H1 (cell line): Measurements from ENCODE around the gene MYPOP. TPM values are rescaled to one million over a fixed set of nuclear protein-coding genes. Genes with fewer than 3 reads are reported as not detected.

Source experiments
- CTCF ChIA-PET: fragments of 300-600 bp; sonication (Branson Sonifier 250); formaldehyde crosslinking; loops from one replicate; lab custom pipeline; 2021; ENCODE audit not compliant: partially characterized antibody; lab: Charles Lee
- POLR2A ChIA-PET: fragments of 300-600 bp; sonication (Branson Sonifier 250); formaldehyde crosslinking; loops from one replicate; lab custom pipeline; 2021; ENCODE audit warnings: inconsistent platforms; ENCODE audit not compliant: partially characterized antibody; lab: Charles Lee
- DNase-seq, 2 experiments: peaks; one replicate each; pipeline versions ENCODE4 v3.0.0 to v3.0.0-alpha.2; 2010 to 2022; ENCODE audit warnings: low spot score in 2 of 2, low read depth in 1 of 2, mixed read lengths in 1 of 2
- FAIRE-seq: peaks from 2 replicates; lab custom pipeline; 2011; peaks lifted over from hg19 to GRCh38; lab: Jason Lieb, UNC
- H2AFZ ChIP-seq: 2 replicates; pipeline ENCODE4 v1.8.1; 2012; ENCODE audit warnings: low read length, inconsistent platforms
- H2AK5ac ChIP-seq: 2 replicates; pipeline ENCODE4 v1.6.1; 2013; ENCODE audit warnings: low read depth, low read length
- H2BK120ac ChIP-seq: replicated peaks from 2 replicates; pipeline ENCODE3; 2013; ENCODE audit warnings: low read depth, low read length, inconsistent platforms
- H2BK12ac ChIP-seq: 2 replicates; pipeline ENCODE4 v1.6.1; 2013; ENCODE audit warnings: low read depth, low read length
- H2BK15ac ChIP-seq: 2 replicates; pipeline ENCODE4 v1.6.1; 2013; ENCODE audit warnings: low read length
- H2BK20ac ChIP-seq: 2 replicates; pipeline ENCODE4 v1.6.1; 2013; ENCODE audit warnings: low read length
- H2BK5ac ChIP-seq: 2 replicates; pipeline ENCODE4 v1.6.1; 2013; ENCODE audit warnings: low read depth, low read length
- H3K14ac ChIP-seq: 2 replicates; pipeline ENCODE4 v1.6.1; 2013; ENCODE audit warnings: inconsistent platforms; ENCODE audit not compliant: insufficient read length
- H3K18ac ChIP-seq: 2 replicates; pipeline ENCODE4 v1.6.1; 2013; ENCODE audit warnings: low read length; ENCODE audit errors: extremely low read depth
- H3K23ac ChIP-seq: 2 replicates; pipeline ENCODE4 v1.6.1; 2013; ENCODE audit warnings: inconsistent platforms; ENCODE audit not compliant: insufficient read length
- H3K23me2 ChIP-seq: 2 replicates; pipeline ENCODE4 v1.6.1; 2013; ENCODE audit warnings: low read depth, low read length
- H3K27ac ChIP-seq: 2 replicates; pipeline ENCODE4 v1.6.1; 2011; ENCODE audit warnings: low read depth, low read length, inconsistent platforms
- H3K27me3 ChIP-seq, 4 experiments: replicated peaks in 1 of 4; 1 replicate in 1 of 4; 2 replicates in 3 of 4; pipeline versions ENCODE4 v1.6.1 to v1.8.1; 2011 to 2013; ENCODE audit warnings: low read length in 3 of 4, mild to moderate bottlenecking in 3 of 4, inconsistent platforms in 2 of 4, mixed read lengths in 2 of 4, moderate library complexity in 1 of 4; ENCODE audit not compliant: control insufficient read depth in 3 of 4, insufficient read depth in 3 of 4; ENCODE audit errors: extremely low read depth in 1 of 4
- H3K36me3 ChIP-seq, 4 experiments: 2 replicates each; pipeline versions ENCODE4 v1.6.1 to v1.8.1; 2011 to 2013; ENCODE audit warnings: mild to moderate bottlenecking in 4 of 4, low read length in 3 of 4, moderate library complexity in 2 of 4, control low read depth in 1 of 4, inconsistent platforms in 1 of 4; ENCODE audit not compliant: insufficient read depth in 4 of 4, control insufficient read depth in 2 of 4
- H3K4ac ChIP-seq: replicated peaks from 2 replicates; pipeline ENCODE3; 2013; ENCODE audit warnings: low read length, low read depth, mixed read lengths, inconsistent platforms; ENCODE audit not compliant: insufficient read length
- H3K4me1 ChIP-seq, 4 experiments: replicated peaks in 1 of 4; 1 replicate in 1 of 4; 2 replicates in 3 of 4; pipeline versions ENCODE4 v1.6.1 to v1.8.1; 2011 to 2013; ENCODE audit warnings: low read length in 3 of 4, inconsistent platforms in 2 of 4, mixed read lengths in 1 of 4; ENCODE audit not compliant: insufficient read depth in 4 of 4, control insufficient read depth in 3 of 4
- H3K4me2 ChIP-seq, 2 experiments: 2 replicates each; pipeline versions ENCODE4 v1.6.1 to v1.8.1; 2011 to 2013; ENCODE audit warnings: low read depth in 2 of 2, low read length in 2 of 2, control low read depth in 1 of 2, inconsistent platforms in 1 of 2, mild to moderate bottlenecking in 1 of 2; ENCODE audit not compliant: insufficient read depth in 1 of 2
- H3K4me3 ChIP-seq, 4 experiments: fragments of 200-600, 300-600 bp in 1 of 4; sonication (generic), shearing (Covaris generic), sonication (Bioruptor Twin) in 1 of 4; 2 replicates each; pipeline versions ENCODE4 v1.5.1 to v1.8.1; 2011 to 2016; ENCODE audit warnings: low read length in 4 of 4, low read depth in 3 of 4, control low read depth in 2 of 4, inconsistent platforms in 2 of 4, mild to moderate bottlenecking in 2 of 4, mixed read lengths in 1 of 4, moderate library complexity in 1 of 4; ENCODE audit not compliant: insufficient read depth in 2 of 4; ENCODE audit errors: extremely low read depth in 1 of 4
- H3K56ac ChIP-seq: replicated peaks from 2 replicates; pipeline ENCODE3; 2013; ENCODE audit warnings: low read depth, mild to moderate bottlenecking, mixed read lengths, low read length, inconsistent platforms; ENCODE audit not compliant: insufficient read length
- H3K79me1 ChIP-seq: 2 replicates; pipeline ENCODE4 v1.6.1; 2013; ENCODE audit warnings: low read depth, low read length, control low read depth
- H3K79me2 ChIP-seq, 2 experiments: 2 replicates each; pipeline versions ENCODE4 v1.6.1 to v1.8.1; 2012 to 2013; ENCODE audit warnings: low read length in 2 of 2, mild to moderate bottlenecking in 2 of 2, inconsistent platforms in 1 of 2; ENCODE audit not compliant: insufficient read depth in 2 of 2, control insufficient read depth in 1 of 2
- H3K9ac ChIP-seq, 4 experiments: replicated peaks in 1 of 4; 1 replicate in 1 of 4; 2 replicates in 3 of 4; pipeline versions ENCODE4 v1.6.1 to v1.8.1; 2011 to 2013; ENCODE audit warnings: low read depth in 3 of 4, low read length in 3 of 4, control low read depth in 2 of 4, mild to moderate bottlenecking in 2 of 4, moderate library complexity in 2 of 4, inconsistent platforms in 1 of 4; ENCODE audit errors: extremely low read depth in 1 of 4
- H3K9me3 ChIP-seq, 2 experiments: 2 replicates each; pipeline versions ENCODE4 v1.6.1 to v1.8.1; 2012 to 2013; ENCODE audit warnings: mild to moderate bottlenecking in 2 of 2, moderate library complexity in 2 of 2, control low read depth in 1 of 2, inconsistent platforms in 1 of 2, low read depth in 1 of 2, low read length in 1 of 2, mixed read lengths in 1 of 2; ENCODE audit not compliant: insufficient read depth in 2 of 2
- H4K20me1 ChIP-seq, 2 experiments: replicated peaks in 1 of 2; 2 replicates each; pipeline versions ENCODE3 to v1.8.1; 2011 to 2013; ENCODE audit warnings: inconsistent platforms in 2 of 2, low read length in 2 of 2, mild to moderate bottlenecking in 1 of 2; ENCODE audit not compliant: insufficient read depth in 2 of 2, control insufficient read depth in 1 of 2
- H4K5ac ChIP-seq: 2 replicates; pipeline ENCODE4 v1.6.1; 2013; ENCODE audit warnings: low read length, low read depth, mixed read lengths, inconsistent platforms; ENCODE audit not compliant: insufficient read length
- H4K8ac ChIP-seq: 2 replicates; pipeline ENCODE4 v1.8.0; 2013; ENCODE audit warnings: mild to moderate bottlenecking, moderate library complexity, low read length, inconsistent platforms; ENCODE audit not compliant: insufficient read depth; ENCODE audit errors: extremely low read depth
- H4K91ac ChIP-seq: replicated peaks from 2 replicates; pipeline ENCODE3; 2013; ENCODE audit warnings: low read length, mixed read lengths, inconsistent platforms; ENCODE audit not compliant: insufficient read length
- ATF3 ChIP-seq: IDR thresholded peaks from 2 replicates; pipeline ENCODE4 v1.6.1; 2011; ENCODE audit warnings: low read depth, mild to moderate bottlenecking, low read length; ENCODE audit not compliant: insufficient read depth
- CBX5 ChIP-seq: fragments of 300-800, 300-1000 bp; sonication (generic); IDR thresholded peaks from 2 replicates; pipeline ENCODE4 v1.7.1; 2016; ENCODE audit warnings: antibody characterized with exemption, low read length, low read depth
- E2F6 ChIP-seq: IDR thresholded peaks from 2 replicates; pipeline ENCODE4 v1.6.1; 2012; ENCODE audit warnings: inconsistent platforms
- EZH2 ChIP-seq: fragments of 200-600 bp; sonication (generic); IDR thresholded peaks from 2 replicates; pipeline ENCODE4 v1.7.1; 2012; ENCODE audit warnings: low read depth, mild to moderate bottlenecking, moderate library complexity, low read length, inconsistent platforms; ENCODE audit not compliant: severe bottlenecking
- HDAC2 ChIP-seq, 2 experiments: fragments of 300-600 bp in 1 of 2; sonication (generic) in 1 of 2; IDR thresholded peaks; 2 replicates each; pipeline ENCODE4 v1.6.1; 2011 to 2012; ENCODE audit warnings: low read depth in 2 of 2, low read length in 2 of 2, mild to moderate bottlenecking in 2 of 2, moderate library complexity in 2 of 2, borderline replicate concordance in 1 of 2, inconsistent platforms in 1 of 2
- RAD21 ChIP-seq, 2 experiments: IDR thresholded peaks in 1 of 2; conservative IDR thresholded peaks in 1 of 2; 2 replicates each; pipeline ENCODE4 v1.6.1; 2011; ENCODE audit warnings: low read depth in 2 of 2, low read length in 2 of 2, improper control_type of control experiment in 1 of 2, inconsistent platforms in 1 of 2, mild to moderate bottlenecking in 1 of 2, moderate library complexity in 1 of 2
- WGBS, 2 experiments: shearing (Covaris generic) in 1 of 2; methylation state at CpG; one replicate each; pipeline versions ENCODE4 v1.1.6 to v1.1.7; 2013 to 2015; ENCODE audit warnings: low lambda C conversion rate in 2 of 2, mixed read lengths in 2 of 2, inconsistent platforms in 1 of 2, low coverage in 1 of 2, missing lambda C conversion rate in 1 of 2; ENCODE audit not compliant: insufficient replicate concordance in 2 of 2, insufficient coverage in 1 of 2, insufficient read length in 1 of 2; ENCODE audit errors: extremely low coverage in 1 of 2, missing lambda C conversion rate in 1 of 2; 5-methylcytosine and 5-hydroxymethylcytosine counted together
- polyA plus RNA-seq, 7 experiments: library from polyadenylated mRNA; depleted of rRNA in 3 of 7; stranded (reverse) in 5 of 7; unstranded in 2 of 7; fragments of >200 nt in 5 of 7; fragments of 200-250 nt in 2 of 7; gene quantifications; 1 replicate in 5 of 7; 2 replicates in 1 of 7; 4 replicates in 1 of 7; pipeline versions ENCODE4 v1.2.1 to v1.2.3, GENCODE V29; 2011 to 2013; ENCODE audit warnings: missing spikeins in 2 of 7, mixed read lengths in 2 of 7
- total RNA-seq: library from RNA; stranded (reverse); fragmentation: NEBNext Ultra II Directional; extraction: Animal tissue kit (Norgen Biotek cat#: 25700); gene quantifications from 2 replicates; pipeline ENCODE4 v1.2.1, GENCODE V29; 2021

The MYPOP gene
- total and polyA plus RNA-seq, 2 of the 8 experiments (the other 6 are each of a cell fraction or from before 2014, with no cell fraction given), result 3.2 to 11.1 TPM

GRCh38 chr19:45866400-45867176, 35.8 kb downstream of the MYPOP start:
- Histone ChIP-seq H3K79me1 (peaks cover 11% of the 10 kb centered on the region; the same call in 1 of the 2 replicates), H4K20me1 (peaks cover 0 to 7% of the 10 kb centered on the region in 2 experiments), H3K27ac (no peak overlapping the region), H4K8ac (no peak overlapping the region), H4K5ac (no peak overlapping the region), H3K4me1 (peaks cover 0 to 18% (median 8%) of the 10 kb centered on the region in 4 experiments; a peak in 6 of 7 replicates), H3K9me3 (no peaks in the 10 kb centered on the region), H3K14ac (no peak overlapping the region), H3K18ac (no peak overlapping the region), H3K36me3 (no peaks in the 10 kb centered on the region), H3K9ac (no peak overlapping the region), H2AK5ac (no peak overlapping the region), H3K79me2 (peaks cover 3 to 52% of the 10 kb centered on the region in 2 experiments; a peak in 2 of 4 replicates), H3K4me2 (peak overlapping the region; percentile 13 to 91; a peak in 1 of 4 replicates), H2BK20ac (no peak overlapping the region), H4K91ac (no peak overlapping the region), H3K4me3 (peak overlapping the region in 1 of 4 experiments; percentile 26; a peak in 1 of 8 replicates), H2AFZ (no peak overlapping the region), H2BK15ac (no peak overlapping the region), H2BK5ac (no peak overlapping the region), H3K56ac (no peak overlapping the region), H3K23ac (no peak overlapping the region), H2BK120ac (no peak overlapping the region), H3K23me2 (peaks cover 18% of the 10 kb centered on the region), H2BK12ac (no peak overlapping the region), H3K27me3 (no peaks in the 10 kb centered on the region; a peak in 1 of 7 replicates), H3K4ac (no peak overlapping the region)
- FAIRE-seq (no peak), DNase-seq (no peak)
- 83% methylated on average over 11 of the region's 11 CpGs; no CpG with 5 or more reads in 1 of the 2 experiments for WGBS, 2 experiments
- ChIA-PET POLR2A (interaction anchor here (0.8 to 13.7 kb wide), 4 partner anchors 8 to 51 kb away, joined by 3 to 277 read pairs (median 49); partner anchors contain the start of genes IRF2BP1 and RSPH6A), CTCF (interaction anchor here (0.7 to 12.4 kb wide), 3 partner anchors 11 to 51 kb away, joined by 3 to 208 read pairs (median 3); partner anchors contain the start of genes IRF2BP1 and RSPH6A)
- no peak for TF ChIP-seq ATF3
- no peak for TF ChIP-seq EZH2
- TF ChIP-seq E2F6, result no peak
- TF ChIP-seq HDAC2 (IDR thresholded peaks at IDR 0.05; ENCODE audit: borderline replicate concordance in 1 of 2, low read depth in 2 of 2, low read length in 2 of 2), result no peak
- TF ChIP-seq RAD21 (IDR thresholded peaks at IDR 0.05 in 1 of 2, conservative IDR thresholded peaks at IDR 0.05 in 1 of 2; ENCODE audit: low read depth in 2 of 2, low read length in 2 of 2), result no peak
- TF ChIP-seq CBX5, result no peak
